Stimulated activated CD4-positive, alpha-beta T cell treated with anti-CD3 and anti-CD28 coated beads, Interleukin-4, amount 100 ng/mL, for 4 hours (primary cell): ENCODE results near the gene MORN1.

Source experiments
- DNase-seq, 2 experiments: peaks; one replicate each; pipeline ENCODE4 v3.0.0-alpha.2; 2020

Gene MORN1

GRCh38 chr1:2287649-2288048 lies 103.7 kb downstream of the MORN1 start:
- DNase-seq, result no peak

GRCh38 chr1:2286923-2287322 lies 104.4 kb downstream of the MORN1 start:
- DNase-seq, result no peak

- DNase-seq, result no peak
Measured at GRCh38 chr1:2284932-2285331, 106.4 kb downstream of the MORN1 start.

- DNase-seq, result no peak
Measured at GRCh38 chr1:2283991-2284895, 107.1 kb downstream of the MORN1 start.

- DNase-seq, result no peak
Measured at GRCh38 chr1:2283371-2283990, 107.9 kb downstream of the MORN1 start.

- no peak for DNase-seq
Measured at GRCh38 chr1:2282556-2283270, 108.6 kb downstream of the MORN1 start.

- no peak for DNase-seq
Measured at GRCh38 chr1:2279817-2280216, 111.5 kb downstream of the MORN1 start.

- DNase-seq, result no peak
Measured at GRCh38 chr1:2279210-2279639, 112.1 kb downstream of the MORN1 start.

GRCh38 chr1:2278591-2279209 lies 112.7 kb downstream of the MORN1 start:
- no peak for DNase-seq

GRCh38 chr1:2277741-2278488 lies 113.4 kb downstream of the MORN1 start:
- DNase-seq, result no peak

- DNase-seq, result no peak
Measured at GRCh38 chr1:2276803-2277580, 114.4 kb downstream of the MORN1 start.

- DNase-seq, result no peak
Measured at GRCh38 chr1:2275796-2276536, 115.4 kb downstream of the MORN1 start.

- no peak for DNase-seq
Measured at GRCh38 chr1:2274929-2275475, 116.4 kb downstream of the MORN1 start.

GRCh38 chr1:2274231-2274928 lies 117.0 kb downstream of the MORN1 start:
- DNase-seq, result no peak

- no peak for DNase-seq
Measured at GRCh38 chr1:2273401-2274090, 117.8 kb downstream of the MORN1 start.

GRCh38 chr1:2272686-2273400 lies 118.5 kb downstream of the MORN1 start:
- DNase-seq, result no peak

- DNase-seq, result no peak
Measured at GRCh38 chr1:2271841-2272655, 119.3 kb downstream of the MORN1 start.
